CMK (cell line): ENCODE data around the gene BMERB1.
"Not testable (repeated sequence)": the region's sequence is repeated elsewhere in the genome, so short reads cannot be mapped to it uniquely, and the experiment has no call there.

Experiments used
- DNase-seq: peaks from one replicate; pipeline ENCODE4 v3.0.0-alpha.2; 2010; ENCODE audit warnings: low read depth

BMERB1 gene

DNA sequence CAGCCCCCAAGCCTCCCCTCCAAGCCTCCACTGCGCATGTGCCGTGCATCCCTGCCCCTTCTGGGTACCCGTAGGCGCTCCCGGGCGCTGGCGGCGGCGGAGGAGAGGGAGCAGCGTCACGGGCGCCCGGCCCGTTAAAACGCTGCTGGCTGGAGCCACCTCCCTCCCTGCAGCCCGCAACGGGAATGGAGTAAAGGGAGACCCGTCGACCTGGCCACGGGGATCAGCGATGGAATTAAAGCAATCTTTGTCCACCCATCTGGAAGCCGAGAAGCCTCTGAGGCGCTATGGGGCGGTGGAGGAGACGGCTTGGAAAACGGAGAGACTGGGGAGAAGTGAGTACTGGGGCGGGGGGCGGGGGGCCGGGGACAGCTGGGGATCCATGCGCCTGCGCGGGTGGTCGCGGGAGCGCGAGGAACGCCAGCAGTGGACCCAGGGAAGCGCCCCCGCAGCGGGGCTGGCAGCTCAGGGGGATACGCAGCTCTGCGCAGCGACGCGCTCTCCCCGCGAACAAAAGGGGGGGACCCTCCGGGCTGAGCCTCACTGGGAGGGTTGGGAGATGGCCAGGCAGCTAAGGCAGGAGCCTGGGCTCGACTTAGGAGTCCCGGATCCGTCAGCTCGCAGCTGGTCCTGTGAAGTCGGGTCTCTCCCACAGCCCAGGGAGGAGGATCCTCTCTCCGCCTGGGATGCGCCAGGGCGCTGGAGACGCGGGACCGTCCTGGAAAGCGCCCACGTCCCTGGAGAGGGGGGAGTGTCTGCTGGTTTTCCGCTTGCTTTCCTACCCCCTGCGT lies at the start of gene BMERB1:
TSS of gene BMERB1 (plus strand) at position 164 of the 791 bp plus-strand sequence. CDS start at position 230, 66 bp downstream.
- DNase-seq, result no peak

DNA sequence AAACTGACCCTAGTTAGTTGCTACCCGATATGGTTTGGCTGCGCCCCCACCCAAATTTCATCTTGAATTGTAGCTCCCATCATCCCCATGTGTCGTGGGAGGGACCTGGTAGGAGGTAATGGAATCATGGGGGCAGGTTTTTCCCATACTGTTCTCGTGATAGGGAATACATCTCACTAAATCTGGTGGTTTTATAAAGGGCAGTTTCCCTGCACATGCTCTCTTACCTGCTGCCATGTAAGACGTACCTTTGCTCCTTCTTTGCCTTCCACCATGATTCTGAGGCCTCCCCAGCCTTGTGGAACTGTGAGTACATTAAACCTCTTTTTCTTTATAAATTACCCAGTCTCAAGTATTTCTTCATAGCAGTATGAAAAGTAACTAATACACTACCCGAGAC lies 46.3 kb upstream of the BMERB1 start:
- not testable (repeated sequence) for DNase-seq

- not testable (repeated sequence) for DNase-seq
Measured at GRCh38 chr16:15389916-15390315, 44.5 kb upstream of the BMERB1 start.

- not testable (repeated sequence) for DNase-seq
Measured at GRCh38 chr16:15393025-15393424, 41.4 kb upstream of the BMERB1 start.

DNA sequence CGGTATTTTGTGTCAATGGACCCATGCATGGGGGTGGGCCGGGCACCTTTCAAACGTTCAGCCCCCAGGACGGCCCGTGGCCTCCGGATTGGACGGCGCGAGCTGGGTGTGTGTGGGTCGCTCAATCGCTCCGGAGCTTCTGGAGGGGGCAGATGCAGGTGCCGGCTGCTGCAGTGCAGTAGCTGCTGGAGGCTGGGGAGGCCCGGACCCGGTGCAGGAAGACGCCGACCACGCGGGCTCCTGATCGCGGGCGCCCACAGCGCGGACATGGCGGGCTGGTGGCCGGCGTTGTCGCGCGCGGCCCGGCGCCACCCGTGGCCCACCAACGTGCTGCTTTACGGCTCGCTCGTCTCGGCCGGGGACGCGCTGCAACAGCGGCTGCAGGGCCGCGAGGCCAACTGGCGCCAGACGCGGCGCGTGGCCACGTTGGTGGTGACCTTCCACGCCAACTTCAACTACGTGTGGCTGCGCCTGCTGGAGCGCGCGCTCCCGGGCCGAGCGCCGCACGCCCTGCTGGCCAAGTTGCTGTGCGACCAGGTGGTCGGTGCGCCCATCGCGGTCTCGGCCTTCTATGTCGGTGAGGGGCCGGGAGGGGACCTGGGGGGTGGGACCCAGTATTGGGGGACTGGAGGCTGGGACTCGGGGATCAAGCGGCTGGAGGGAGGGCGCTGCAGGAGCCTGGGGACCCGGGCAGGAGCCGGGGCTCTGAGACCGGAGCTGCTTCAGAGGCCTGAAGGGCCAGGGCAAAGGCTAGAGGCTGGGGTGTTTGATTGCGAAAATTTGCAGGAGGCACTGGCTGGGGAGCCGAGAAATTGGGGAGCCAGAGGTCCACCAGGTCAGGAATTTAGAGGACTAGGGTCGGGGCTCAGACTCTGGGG lies 38.5 kb upstream of the BMERB1 start, which contains the start of gene MPV17L:
TSS of gene MPV17L (plus strand) at position 124 of the 878 bp plus-strand sequence. CDS start at position 268, 144 bp downstream.
- peak; percentile 14 for DNase-seq

DNA sequence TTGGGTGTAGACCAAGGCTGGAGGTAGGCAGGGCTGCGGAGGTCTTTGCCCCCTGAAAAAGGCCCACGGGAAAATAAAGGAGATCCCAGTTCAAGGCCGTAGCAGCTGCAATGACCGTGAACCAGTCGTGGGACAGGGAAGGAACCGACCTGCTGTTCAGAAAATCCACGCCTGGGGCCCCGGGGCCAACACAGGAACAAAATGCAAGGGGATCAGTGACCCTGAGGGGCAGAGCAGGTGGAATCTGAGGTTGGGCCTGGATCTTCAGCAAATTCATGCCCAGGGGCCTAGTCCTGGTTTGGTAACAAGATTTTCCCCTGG lies 37.9 kb upstream of the BMERB1 start:
- not testable (repeated sequence) for DNase-seq

DNA sequence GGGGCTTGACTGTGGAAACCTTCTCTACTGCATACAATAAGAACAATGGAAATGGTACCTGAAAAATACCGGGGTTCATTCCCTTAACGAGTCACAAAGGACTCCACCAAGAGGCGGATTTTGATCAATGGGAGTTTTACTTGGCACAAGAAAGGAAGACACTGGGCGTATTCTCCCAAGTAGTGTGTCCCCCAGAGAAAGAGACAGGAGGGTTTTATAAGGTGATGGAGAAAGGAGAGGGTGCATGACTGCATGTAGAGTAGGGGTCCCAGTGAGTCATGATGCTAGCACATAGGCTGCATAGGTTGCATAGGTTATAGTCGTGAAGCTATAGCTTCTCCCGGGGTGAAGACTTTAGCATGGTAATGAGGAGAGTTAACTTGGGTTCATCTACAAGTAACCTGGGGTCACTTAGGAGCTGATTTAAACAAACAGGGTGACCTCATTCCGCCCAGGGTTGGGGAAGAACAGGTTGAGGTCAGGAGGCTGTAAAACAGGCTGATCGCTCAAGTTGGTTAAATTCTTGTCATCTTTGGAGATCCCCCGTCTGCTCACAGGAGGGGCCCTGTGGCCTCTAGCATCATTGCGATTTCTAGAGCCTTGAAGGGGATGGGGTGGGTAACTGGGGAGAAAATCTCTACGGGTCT lies 37.3 kb upstream of the BMERB1 start:
- no peak for DNase-seq

DNA sequence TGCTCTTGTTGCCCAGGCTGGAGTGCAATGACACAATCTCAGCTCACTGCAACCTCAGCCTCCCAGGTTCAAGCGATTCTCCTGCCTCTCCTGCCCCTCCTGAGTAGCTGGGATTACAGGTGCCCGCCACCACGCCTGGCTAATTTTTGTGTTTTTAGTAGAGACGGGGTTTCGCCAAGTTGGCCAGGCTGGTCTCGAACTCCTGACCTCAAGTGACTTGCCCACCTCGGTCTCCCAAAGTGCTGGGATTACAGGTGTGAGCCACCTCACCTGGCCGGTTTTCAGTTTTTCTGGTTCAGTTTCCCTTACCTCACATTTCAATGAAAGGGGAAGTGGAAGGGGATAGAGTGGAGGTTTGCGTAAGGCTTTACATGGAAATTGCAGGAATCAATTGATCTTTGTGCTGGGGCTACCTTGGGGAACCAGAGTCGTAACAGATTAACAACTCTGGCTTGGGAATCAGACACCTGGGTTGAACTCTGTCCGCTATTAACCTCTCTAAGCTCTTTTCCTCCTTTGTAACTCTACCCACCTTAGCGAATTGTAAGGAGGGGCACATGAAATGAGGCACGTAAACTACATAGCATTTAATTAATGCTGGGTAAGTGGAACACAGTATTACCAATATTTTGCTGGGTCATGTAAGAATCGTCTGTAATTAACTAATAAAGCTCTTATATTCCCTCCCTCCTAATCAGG lies 35.6 kb upstream of the BMERB1 start:
- DNase-seq, result no peak

GRCh38 chr16:15399317-15399716 lies 35.1 kb upstream of the BMERB1 start:
- no peak for DNase-seq

DNA sequence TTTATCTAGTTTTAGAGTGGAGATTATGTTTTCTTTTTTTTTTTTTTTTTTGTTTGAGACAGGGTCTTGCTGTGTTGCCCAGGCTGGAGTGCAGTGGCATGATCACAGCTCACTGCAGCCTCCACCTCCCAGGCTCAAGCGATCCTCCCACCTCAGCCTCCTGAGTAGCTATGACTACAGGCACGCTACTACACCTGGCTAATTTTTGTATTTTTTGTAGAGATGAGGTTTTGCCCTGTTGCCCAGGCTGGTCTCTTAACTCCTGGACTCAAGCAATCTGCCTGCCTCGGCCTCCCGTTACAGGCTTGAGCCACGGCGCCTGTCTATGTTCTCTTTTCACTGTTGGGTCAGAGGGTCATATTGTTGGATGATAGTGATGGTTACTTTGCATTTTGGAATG lies 34.1 kb upstream of the BMERB1 start:
- DNase-seq, result not testable (repeated sequence)

GRCh38 chr16:15401972-15402371 lies 32.4 kb upstream of the BMERB1 start:
- DNase-seq, result no peak

GRCh38 chr16:15403392-15403995 lies 30.9 kb upstream of the BMERB1 start:
- DNase-seq, result no peak

- DNase-seq, result not testable (repeated sequence)
Measured at GRCh38 chr16:15404091-15404490, 30.3 kb upstream of the BMERB1 start.

- DNase-seq, result no peak
Measured at GRCh38 chr16:15404792-15405191, 29.6 kb upstream of the BMERB1 start.

DNA sequence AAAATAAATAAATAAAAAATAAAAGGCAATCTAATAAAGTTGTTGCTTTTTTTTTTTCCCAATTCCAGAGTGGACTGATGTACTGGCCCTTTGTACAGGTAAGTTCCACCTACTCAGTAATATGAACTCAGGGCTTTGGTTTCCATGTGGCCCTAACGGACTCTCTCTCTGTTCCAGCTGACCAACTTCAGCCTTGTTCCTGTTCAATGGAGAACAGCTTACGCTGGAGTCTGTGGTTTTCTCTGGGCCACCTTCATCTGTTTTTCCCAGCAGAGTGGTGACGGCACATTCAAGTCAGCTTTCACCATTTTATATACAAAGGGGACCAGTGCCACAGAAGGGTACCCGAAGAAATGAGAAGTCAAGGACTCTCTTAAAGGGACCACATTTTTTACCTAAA lies 26.6 kb upstream of the BMERB1 start:
- DNase-seq, result not testable (repeated sequence)

GRCh38 chr16:15409476-15409875 lies 24.9 kb upstream of the BMERB1 start:
- not testable (repeated sequence) for DNase-seq

GRCh38 chr16:15415511-15415985 lies 18.8 kb upstream of the BMERB1 start:
- no peak for DNase-seq

- no peak for DNase-seq
Measured at GRCh38 chr16:15417197-15417596, 17.2 kb upstream of the BMERB1 start.

DNA sequence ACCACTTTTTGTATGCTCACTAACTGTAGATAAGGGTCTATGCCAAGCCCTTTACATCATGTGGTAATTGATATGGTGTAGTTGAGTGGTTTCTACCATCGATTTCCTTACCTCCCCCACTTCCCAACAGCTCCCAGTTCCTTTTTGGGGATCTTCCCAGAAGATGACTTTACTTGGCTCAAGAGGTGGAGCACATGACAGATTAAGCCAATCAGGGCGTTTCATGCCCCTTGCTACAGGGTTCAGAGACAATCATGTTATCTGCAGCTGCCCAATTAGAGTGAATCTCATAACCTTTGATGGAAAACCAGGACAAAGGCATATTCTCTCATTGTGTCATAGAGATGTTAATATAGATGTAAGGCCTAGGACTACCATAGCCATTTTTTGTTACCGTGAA lies 16.2 kb upstream of the BMERB1 start:
- no peak for DNase-seq

DNA sequence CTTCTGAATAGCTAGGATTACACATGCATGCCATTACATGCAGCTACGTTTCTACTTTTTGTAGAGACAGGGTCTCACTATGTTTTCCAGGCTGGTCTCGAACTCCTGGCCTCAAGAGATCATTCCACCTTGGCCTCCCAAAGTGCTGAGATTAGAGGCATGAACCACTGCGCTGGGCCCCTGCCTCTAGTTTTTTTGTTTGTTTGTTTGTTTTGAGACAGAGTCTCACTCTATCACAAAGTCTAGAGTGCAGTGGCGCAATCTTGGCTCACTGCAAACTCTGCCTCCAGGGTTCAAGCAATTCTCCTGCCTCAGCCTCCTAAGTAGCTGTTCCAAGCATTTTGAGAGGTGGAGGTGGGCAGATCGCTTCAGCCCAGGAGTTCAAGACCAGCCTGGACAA lies 12.7 kb upstream of the BMERB1 start:
- not testable (repeated sequence) for DNase-seq

DNA sequence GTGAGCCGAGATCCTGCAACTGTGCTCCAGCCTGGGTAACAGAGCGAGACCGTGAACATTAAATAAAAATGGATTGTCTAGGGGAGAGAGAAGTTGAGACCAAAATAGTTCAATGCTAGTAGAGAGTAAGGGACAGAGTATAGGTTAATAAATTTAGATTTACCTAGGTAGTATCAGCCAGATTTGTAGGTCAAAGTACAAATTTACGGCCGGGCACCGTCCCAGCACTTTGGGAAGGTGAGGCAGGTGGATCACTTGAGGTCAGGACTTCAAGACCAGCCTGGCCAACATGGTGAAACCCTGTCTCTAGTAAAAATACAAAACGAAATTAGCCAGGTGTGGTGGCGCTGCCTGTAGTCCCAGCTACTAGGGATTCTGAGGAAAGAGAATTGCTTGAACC lies 12.2 kb upstream of the BMERB1 start:
- DNase-seq, result no peak
